Measurements from ENCODE around the gene LUZP2.

DNA sequence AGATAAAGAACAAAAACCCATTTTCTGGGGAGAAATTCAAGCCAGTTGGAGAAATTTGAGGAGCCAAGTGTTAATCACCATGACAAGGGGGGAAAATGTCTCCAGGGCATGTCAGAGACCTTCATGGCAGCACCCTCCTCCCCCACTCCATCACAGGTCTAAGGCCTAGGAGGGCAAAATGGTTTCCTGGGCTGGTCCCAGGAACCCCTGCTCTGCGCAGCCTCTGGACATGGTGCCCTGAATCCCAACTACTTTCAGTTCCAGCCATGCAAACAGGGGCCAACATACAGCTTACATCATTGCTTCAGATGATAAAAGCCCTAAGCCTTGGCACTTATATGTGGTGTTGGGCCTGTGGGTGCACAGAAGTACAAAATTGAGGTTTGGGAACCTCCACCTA lies 167.5 kb downstream of the LUZP2 start:
- TF ChIP-seq POLR2A (IDR thresholded peaks at IDR 0.05) (no peak), POLR2AphosphoS5 (IDR thresholded peaks at IDR 0.05) (no peak)
- TF ChIP-seq, protein P1, sequence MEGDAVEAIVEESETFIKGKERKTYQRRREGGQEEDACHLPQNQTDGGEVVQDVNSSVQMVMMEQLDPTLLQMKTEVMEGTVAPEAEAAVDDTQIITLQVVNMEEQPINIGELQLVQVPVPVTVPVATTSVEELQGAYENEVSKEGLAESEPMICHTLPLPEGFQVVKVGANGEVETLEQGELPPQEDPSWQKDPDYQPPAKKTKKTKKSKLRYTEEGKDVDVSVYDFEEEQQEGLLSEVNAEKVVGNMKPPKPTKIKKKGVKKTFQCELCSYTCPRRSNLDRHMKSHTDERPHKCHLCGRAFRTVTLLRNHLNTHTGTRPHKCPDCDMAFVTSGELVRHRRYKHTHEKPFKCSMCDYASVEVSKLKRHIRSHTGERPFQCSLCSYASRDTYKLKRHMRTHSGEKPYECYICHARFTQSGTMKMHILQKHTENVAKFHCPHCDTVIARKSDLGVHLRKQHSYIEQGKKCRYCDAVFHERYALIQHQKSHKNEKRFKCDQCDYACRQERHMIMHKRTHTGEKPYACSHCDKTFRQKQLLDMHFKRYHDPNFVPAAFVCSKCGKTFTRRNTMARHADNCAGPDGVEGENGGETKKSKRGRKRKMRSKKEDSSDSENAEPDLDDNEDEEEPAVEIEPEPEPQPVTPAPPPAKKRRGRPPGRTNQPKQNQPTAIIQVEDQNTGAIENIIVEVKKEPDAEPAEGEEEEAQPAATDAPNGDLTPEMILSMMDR (IDR thresholded peaks at IDR 0.05): no peak
